HEK293T (cell line): ENCODE results near the gene TEDC2.

Experiments
- ELF4 ChIP-seq: fragments of 450-650 bp; IDR thresholded peaks from 2 replicates; pipeline ENCODE4 v1.6.1; 2017; ENCODE audit warnings: antibody characterized with exemption
- FOXK2 ChIP-seq: fragments of 450-650 bp; IDR thresholded peaks from 2 replicates; pipeline ENCODE4 v1.6.1; 2016; ENCODE audit warnings: mild to moderate bottlenecking
- FOXM1 ChIP-seq: fragments of 450-650 bp; IDR thresholded peaks from 2 replicates; pipeline ENCODE4 v1.6.1; 2017; ENCODE audit warnings: mild to moderate bottlenecking, borderline replicate concordance
- SP1 ChIP-seq: fragments of 450-650 bp; IDR thresholded peaks from 2 replicates; pipeline ENCODE4 v1.6.1; 2017
- SUZ12 ChIP-seq: fragments of 450-650 bp; IDR thresholded peaks from 2 replicates; pipeline ENCODE4 v1.6.1; 2016; ENCODE audit warnings: mild to moderate bottlenecking

DNA sequence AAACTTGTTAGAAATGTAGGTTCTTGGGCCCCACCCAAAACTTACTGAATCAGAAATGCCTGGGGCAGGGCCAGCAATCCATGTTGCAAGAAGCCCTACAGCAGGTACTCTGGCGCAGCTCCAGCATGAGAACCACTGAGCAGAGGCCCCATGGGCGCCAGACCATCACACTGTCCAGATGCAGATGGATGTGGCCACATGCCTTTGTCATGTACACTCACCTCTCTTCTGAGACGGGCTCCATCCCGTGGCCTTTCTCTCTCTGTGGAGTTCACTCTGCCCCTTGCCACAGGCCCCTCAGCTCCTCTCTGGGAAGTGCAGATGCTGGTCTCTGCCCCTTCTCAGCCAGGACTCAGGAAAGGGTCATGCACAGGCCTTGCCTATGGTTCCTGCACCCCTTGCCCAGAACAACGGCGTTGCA is 33.0 kb upstream of the TEDC2 start:
- no peak for TF ChIP-seq FOXK2
- no peak for TF ChIP-seq FOXM1
- TF ChIP-seq ELF4: no peak
- no peak for TF ChIP-seq SUZ12
- TF ChIP-seq SP1: no peak
